Fibroblast of lung (primary cell): ENCODE data around the gene TTC23.
A peak's percentile ranks its signal among the peaks of the same experiment; 100 is the strongest.

ENCODE experiments used
- EZH2 ChIP-seq: IDR thresholded peaks from 2 replicates; pipeline ENCODE4 v1.5.1; 2012; ENCODE audit warnings: low read length, control low read depth, mild to moderate bottlenecking; ENCODE audit errors: missing control alignments
- TF ChIP-seq, protein P1 (sequence below), 2 donors: IDR thresholded peaks in 1 of 2; conservative IDR thresholded peaks in 1 of 2; 1 replicate in 1 of 2; 2 replicates in 1 of 2; pipeline ENCODE4 v1.5.1; 2011 to 2012; ENCODE audit warnings: low read length in 2 of 2, control low read depth in 1 of 2, inconsistent platforms in 1 of 2, low read depth in 1 of 2, mild to moderate bottlenecking in 1 of 2

DNA sequence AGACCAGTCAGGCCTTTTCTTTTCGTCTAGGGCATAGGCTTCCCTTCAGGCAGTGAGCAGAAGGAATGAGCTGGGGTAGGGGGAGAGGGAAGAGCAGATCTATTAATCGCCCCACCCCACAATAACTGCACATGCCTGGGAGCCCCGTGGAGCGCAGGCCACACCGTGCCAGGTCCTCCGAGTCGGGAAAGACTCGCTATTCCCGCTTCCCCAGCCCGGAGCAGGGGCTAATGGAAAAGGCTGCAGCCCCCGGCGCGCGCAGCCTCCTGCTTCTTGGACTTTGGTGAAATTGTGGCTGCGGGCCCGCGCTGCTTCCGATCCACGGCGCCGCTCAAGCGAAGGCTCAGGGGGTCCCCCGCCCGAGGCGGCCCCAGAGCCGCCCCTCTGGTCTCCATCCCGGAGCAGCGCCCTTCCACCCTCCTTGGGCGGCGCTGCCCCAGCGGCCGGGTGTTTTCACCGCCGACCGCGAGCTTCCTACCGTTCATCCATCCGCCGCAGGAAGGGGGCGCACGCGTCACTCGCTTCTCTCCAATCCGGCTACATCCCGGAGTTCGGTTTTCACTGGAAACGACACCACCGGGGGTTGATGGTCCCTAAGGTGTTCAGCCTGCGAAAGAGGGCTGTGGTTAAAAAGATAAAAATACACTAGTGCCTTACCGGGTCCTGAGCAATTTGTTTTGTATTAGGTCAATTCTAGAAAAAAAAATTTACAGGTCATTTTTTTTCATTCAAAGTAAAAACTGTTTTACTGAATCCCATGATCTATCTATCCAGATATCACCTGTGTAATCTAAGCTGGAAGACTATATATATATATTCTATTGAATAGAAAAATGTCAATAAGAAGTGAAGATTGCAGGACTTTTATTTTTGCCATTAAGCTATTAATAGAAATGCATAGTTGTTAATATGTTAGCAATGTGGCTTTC is 148.9 kb downstream of the TTC23 start:
- TF ChIP-seq, protein P1, sequence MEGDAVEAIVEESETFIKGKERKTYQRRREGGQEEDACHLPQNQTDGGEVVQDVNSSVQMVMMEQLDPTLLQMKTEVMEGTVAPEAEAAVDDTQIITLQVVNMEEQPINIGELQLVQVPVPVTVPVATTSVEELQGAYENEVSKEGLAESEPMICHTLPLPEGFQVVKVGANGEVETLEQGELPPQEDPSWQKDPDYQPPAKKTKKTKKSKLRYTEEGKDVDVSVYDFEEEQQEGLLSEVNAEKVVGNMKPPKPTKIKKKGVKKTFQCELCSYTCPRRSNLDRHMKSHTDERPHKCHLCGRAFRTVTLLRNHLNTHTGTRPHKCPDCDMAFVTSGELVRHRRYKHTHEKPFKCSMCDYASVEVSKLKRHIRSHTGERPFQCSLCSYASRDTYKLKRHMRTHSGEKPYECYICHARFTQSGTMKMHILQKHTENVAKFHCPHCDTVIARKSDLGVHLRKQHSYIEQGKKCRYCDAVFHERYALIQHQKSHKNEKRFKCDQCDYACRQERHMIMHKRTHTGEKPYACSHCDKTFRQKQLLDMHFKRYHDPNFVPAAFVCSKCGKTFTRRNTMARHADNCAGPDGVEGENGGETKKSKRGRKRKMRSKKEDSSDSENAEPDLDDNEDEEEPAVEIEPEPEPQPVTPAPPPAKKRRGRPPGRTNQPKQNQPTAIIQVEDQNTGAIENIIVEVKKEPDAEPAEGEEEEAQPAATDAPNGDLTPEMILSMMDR (conservative IDR thresholded peaks at IDR 0.05 in 1 of 2, IDR thresholded peaks at IDR 0.05 in 1 of 2; ENCODE audit: low read depth in 1 of 2, low read length in 2 of 2) = peak; percentile 78 to 79
- TF ChIP-seq EZH2 = no peak
